ENCODE measurements around the gene NPAS3. TPM values are rescaled to one million over a fixed set of nuclear protein-coding genes. Genes with fewer than 3 reads are reported as not detected.

The NPAS3 gene
- polyA plus RNA-seq, 2 of the 4 experiments (the other 2 are of a cell fraction) = not detected

GRCh38 chr14:33709283-33709682 lies 770.6 kb downstream of the NPAS3 start:
- no peak overlapping the region for H3K27ac ChIP-seq
- no peak for ATAC-seq
- H3K4me1 ChIP-seq = no peaks in the 10 kb centered on the region
- no peaks in the 10 kb centered on the region for H3K9me3 ChIP-seq
- 5% methylated on average over 4 of the region's 4 CpGs for WGBS (ENCODE audit: missing lambda C conversion rate)
- TF ChIP-seq HOXB13 (CRISPR knock-in tag; IDR thresholded peaks at IDR 0.05; ENCODE audit: low read depth) = no peak
- no peak for TF ChIP-seq EHMT2 (IDR thresholded peaks at IDR 0.05; ENCODE audit: low read depth)
- H3K4me2 ChIP-seq = no peak overlapping the region
- ChIA-PET POLR2A (no interaction called here), CTCF (no interaction called here)
- FAIRE-seq = no peak
- no peak for DNase-seq (ENCODE audit: low read depth in 1 of 2, low spot score in 1 of 2)
- H3K4me3 ChIP-seq = no peak overlapping the region

GRCh38 chr14:33709711-33710110 lies 771.0 kb downstream of the NPAS3 start:
- POLR2A ChIA-PET = no interaction called here
- ATAC-seq (no peak), DNase-seq (ENCODE audit: low read depth in 1 of 2, low spot score in 1 of 2) (no peak), FAIRE-seq (no peak)
- 32% methylated on average over 3 of the region's 3 CpGs for WGBS (ENCODE audit: missing lambda C conversion rate)
- Histone ChIP-seq H3K27ac (no peak overlapping the region), H3K4me2 (no peak overlapping the region), H3K4me3 (no peak overlapping the region), H3K9me3 (no peaks in the 10 kb centered on the region), H3K4me1 (no peaks in the 10 kb centered on the region)
- TF ChIP-seq HMGXB4 (CRISPR knock-in tag; IDR thresholded peaks at IDR 0.05; ENCODE audit: borderline replicate concordance) (no peak), FOSL2 (IDR thresholded peaks at IDR 0.05) (no peak), FOSL2 (CRISPR knock-in tag; IDR thresholded peaks at IDR 0.05) (no peak), TP53 (CRISPR knock-in tag; IDR thresholded peaks at IDR 0.05) (no peak), ZSCAN20 (CRISPR knock-in tag; IDR thresholded peaks at IDR 0.05) (no peak), JUN (IDR thresholded peaks at IDR 0.05) (no peak), SMC3 (IDR thresholded peaks at IDR 0.05) (no peak), PHF8 (IDR thresholded peaks at IDR 0.05; ENCODE audit: borderline replicate concordance, low read depth) (no peak), ZNF302 (CRISPR knock-in tag; IDR thresholded peaks at IDR 0.05) (no peak), RARB (CRISPR knock-in tag; IDR thresholded peaks at IDR 0.05) (no peak), HDAC2 (IDR thresholded peaks at IDR 0.05) (no peak), HOXB5 (CRISPR knock-in tag; IDR thresholded peaks at IDR 0.05) (no peak)
- TF ChIP-seq, protein P1, sequence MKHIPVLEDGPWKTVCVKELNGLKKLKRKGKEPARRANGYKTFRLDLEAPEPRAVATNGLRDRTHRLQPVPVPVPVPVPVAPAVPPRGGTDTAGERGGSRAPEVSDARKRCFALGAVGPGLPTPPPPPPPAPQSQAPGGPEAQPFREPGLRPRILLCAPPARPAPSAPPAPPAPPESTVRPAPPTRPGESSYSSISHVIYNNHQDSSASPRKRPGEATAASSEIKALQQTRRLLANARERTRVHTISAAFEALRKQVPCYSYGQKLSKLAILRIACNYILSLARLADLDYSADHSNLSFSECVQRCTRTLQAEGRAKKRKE (CRISPR knock-in tag; IDR thresholded peaks at IDR 0.05; ENCODE audit: low read depth) = no peak
- CTCF ChIA-PET = no interaction called here

GRCh38 chr14:33710273-33710672 lies 771.6 kb downstream of the NPAS3 start:
- no peak for FAIRE-seq
- CTCF ChIA-PET = no interaction called here

More at GRCh38 chr14:33710273-33710672, 771.6 kb downstream of the NPAS3 start:
- 4% methylated on average over 7 of the region's 7 CpGs for WGBS (ENCODE audit: missing lambda C conversion rate)
- no peak for ATAC-seq
- no peaks in the 10 kb centered on the region for H3K4me1 ChIP-seq
- no peak overlapping the region for H3K27ac ChIP-seq
- H3K4me3 ChIP-seq = no peak overlapping the region
- H3K4me2 ChIP-seq = no peak overlapping the region
- DNase-seq (ENCODE audit: low read depth in 1 of 2, low spot score in 1 of 2) = no peak
- POLR2A ChIA-PET = no interaction called here
- no peaks in the 10 kb centered on the region for H3K9me3 ChIP-seq
- TF ChIP-seq KDM5A (IDR thresholded peaks at IDR 0.05) (no peak), PBX3 (IDR thresholded peaks at IDR 0.05) (no peak), CHD2 (IDR thresholded peaks at IDR 0.05; ENCODE audit: low read length, partially characterized antibody) (no peak), EP300 (IDR thresholded peaks at IDR 0.05) (no peak), FOXS1 (CRISPR knock-in tag; IDR thresholded peaks at IDR 0.05) (no peak), HOXA7 (CRISPR knock-in tag; IDR thresholded peaks at IDR 0.05) (no peak), CHD4 (IDR thresholded peaks at IDR 0.05; ENCODE audit: borderline replicate concordance) (no peak), CBX8 (IDR thresholded peaks at IDR 0.05) (no peak), NR3C1 (IDR thresholded peaks at IDR 0.05) (no peak), BHLHE40 (IDR thresholded peaks at IDR 0.05; ENCODE audit: low read depth, low read length) (no peak), TP53 (CRISPR knock-in tag; IDR thresholded peaks at IDR 0.05) (no peak), FOSB (CRISPR knock-in tag; IDR thresholded peaks at IDR 0.05) (no peak), ZFP36 (IDR thresholded peaks at IDR 0.05; ENCODE audit: borderline replicate concordance, partially characterized antibody) (no peak), POLR2AphosphoS2 (conservative IDR thresholded peaks at IDR 0.05; ENCODE audit: low read length) (no peak), CEBPB (IDR thresholded peaks at IDR 0.05) (no peak), FOSL2 (IDR thresholded peaks at IDR 0.05) (no peak), FOSL2 (CRISPR knock-in tag; IDR thresholded peaks at IDR 0.05) (no peak), RFX5 (IDR thresholded peaks at IDR 0.05) (no peak), NFE2L2 (conservative IDR thresholded peaks at IDR 0.05; ENCODE audit: low read length) (no peak)
- TF ChIP-seq, protein P2, sequence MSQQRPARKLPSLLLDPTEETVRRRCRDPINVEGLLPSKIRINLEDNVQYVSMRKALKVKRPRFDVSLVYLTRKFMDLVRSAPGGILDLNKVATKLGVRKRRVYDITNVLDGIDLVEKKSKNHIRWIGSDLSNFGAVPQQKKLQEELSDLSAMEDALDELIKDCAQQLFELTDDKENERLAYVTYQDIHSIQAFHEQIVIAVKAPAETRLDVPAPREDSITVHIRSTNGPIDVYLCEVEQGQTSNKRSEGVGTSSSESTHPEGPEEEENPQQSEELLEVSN (IDR thresholded peaks at IDR 0.05; ENCODE audit: borderline replicate concordance, low read depth) = no peak
- TF ChIP-seq, protein P3, sequence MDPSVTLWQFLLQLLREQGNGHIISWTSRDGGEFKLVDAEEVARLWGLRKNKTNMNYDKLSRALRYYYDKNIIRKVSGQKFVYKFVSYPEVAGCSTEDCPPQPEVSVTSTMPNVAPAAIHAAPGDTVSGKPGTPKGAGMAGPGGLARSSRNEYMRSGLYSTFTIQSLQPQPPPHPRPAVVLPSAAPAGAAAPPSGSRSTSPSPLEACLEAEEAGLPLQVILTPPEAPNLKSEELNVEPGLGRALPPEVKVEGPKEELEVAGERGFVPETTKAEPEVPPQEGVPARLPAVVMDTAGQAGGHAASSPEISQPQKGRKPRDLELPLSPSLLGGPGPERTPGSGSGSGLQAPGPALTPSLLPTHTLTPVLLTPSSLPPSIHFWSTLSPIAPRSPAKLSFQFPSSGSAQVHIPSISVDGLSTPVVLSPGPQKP (IDR thresholded peaks at IDR 0.05; ENCODE audit: low read depth, low read length) = no peak

Measured in A549 (cell line).